Measurements from ENCODE around the gene IL1RN.

IL1RN gene

GRCh38 chr2:113114224-113114945 lies 13.0 kb upstream of the IL1RN start:
- no peak overlapping the region for H3K4me3 ChIP-seq (ENCODE audit: low read depth, low read length)
- no peaks in the 10 kb centered on the region for H3K9me3 ChIP-seq (ENCODE audit: severe bottlenecking)
- no peaks in the 10 kb centered on the region for H3K36me3 ChIP-seq
- H3K27me3 ChIP-seq (ENCODE audit: insufficient read depth, low read depth, severe bottlenecking): no peaks in the 10 kb centered on the region
- TF ChIP-seq CTCF (IDR thresholded peaks at IDR 0.05; ENCODE audit: low read depth, low read length): no peak
- no peak for DNase-seq
- no peak overlapping the region for H3K27ac ChIP-seq

GRCh38 chr2:113114996-113115395 lies 12.4 kb upstream of the IL1RN start:
- H3K9me3 ChIP-seq (ENCODE audit: severe bottlenecking): no peaks in the 10 kb centered on the region
- no peak overlapping the region for H3K27ac ChIP-seq
- no peak for TF ChIP-seq CTCF (IDR thresholded peaks at IDR 0.05; ENCODE audit: low read depth, low read length)
- no peaks in the 10 kb centered on the region for H3K36me3 ChIP-seq
- no peak overlapping the region for H3K4me3 ChIP-seq (ENCODE audit: low read depth, low read length)
- no peak for DNase-seq
- H3K27me3 ChIP-seq (ENCODE audit: insufficient read depth, low read depth, severe bottlenecking): no peaks in the 10 kb centered on the region

GRCh38 chr2:113116100-113116958 lies 11.1 kb upstream of the IL1RN start:
- no peak overlapping the region for H3K27ac ChIP-seq
- DNase-seq: no peak

GRCh38 chr2:113117541-113118262 lies 9.7 kb upstream of the IL1RN start:
- no peak for TF ChIP-seq CTCF (IDR thresholded peaks at IDR 0.05; ENCODE audit: low read depth, low read length)
- Histone ChIP-seq H3K36me3 (no peaks in the 10 kb centered on the region), H3K27me3 (ENCODE audit: insufficient read depth, low read depth, severe bottlenecking) (no peaks in the 10 kb centered on the region), H3K9me3 (ENCODE audit: severe bottlenecking) (no peaks in the 10 kb centered on the region), H3K4me3 (ENCODE audit: low read depth, low read length) (no peak overlapping the region), H3K27ac (no peak overlapping the region)
- no peak for DNase-seq

More at GRCh38 chr2:113116100-113116958, 11.1 kb upstream of the IL1RN start:
- H3K9me3 ChIP-seq (ENCODE audit: severe bottlenecking): no peaks in the 10 kb centered on the region
- H3K36me3 ChIP-seq: no peaks in the 10 kb centered on the region
- no peak overlapping the region for H3K4me3 ChIP-seq (ENCODE audit: low read depth, low read length)
- H3K27me3 ChIP-seq (ENCODE audit: insufficient read depth, low read depth, severe bottlenecking): no peaks in the 10 kb centered on the region
- no peak for TF ChIP-seq CTCF (IDR thresholded peaks at IDR 0.05; ENCODE audit: low read depth, low read length)

GRCh38 chr2:113118263-113118657 lies 9.1 kb upstream of the IL1RN start:
- H3K4me3 ChIP-seq (ENCODE audit: low read depth, low read length): no peak overlapping the region
- no peak for TF ChIP-seq CTCF (IDR thresholded peaks at IDR 0.05; ENCODE audit: low read depth, low read length)
- no peaks in the 10 kb centered on the region for H3K36me3 ChIP-seq
- no peaks in the 10 kb centered on the region for H3K9me3 ChIP-seq (ENCODE audit: severe bottlenecking)
- H3K27ac ChIP-seq: no peak overlapping the region
- DNase-seq: no peak
- no peaks in the 10 kb centered on the region for H3K27me3 ChIP-seq (ENCODE audit: insufficient read depth, low read depth, severe bottlenecking)
